ENCODE measurements around the gene SOX11.

Gene SOX11

DNA sequence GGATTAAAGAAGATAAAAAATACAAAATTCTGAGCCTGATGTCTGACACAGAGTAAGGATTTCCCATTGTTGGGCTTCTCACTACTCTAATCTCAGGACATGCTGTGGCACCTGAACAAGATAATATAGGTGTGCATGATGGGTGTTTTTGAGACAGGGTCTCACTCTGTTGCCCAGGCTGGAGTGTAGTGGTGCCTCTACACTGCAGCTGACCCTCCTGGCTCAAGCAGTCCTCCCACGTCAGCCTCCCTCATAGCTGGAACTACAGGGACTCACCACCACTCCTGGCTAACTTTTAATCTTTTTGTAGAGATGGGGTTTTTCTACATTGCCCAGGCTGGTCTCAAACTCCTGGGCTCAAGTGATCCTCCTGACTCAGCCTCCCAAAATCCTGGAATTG is 32.9 kb downstream of the SOX11 start:
- no peak for DNase-seq

DNA sequence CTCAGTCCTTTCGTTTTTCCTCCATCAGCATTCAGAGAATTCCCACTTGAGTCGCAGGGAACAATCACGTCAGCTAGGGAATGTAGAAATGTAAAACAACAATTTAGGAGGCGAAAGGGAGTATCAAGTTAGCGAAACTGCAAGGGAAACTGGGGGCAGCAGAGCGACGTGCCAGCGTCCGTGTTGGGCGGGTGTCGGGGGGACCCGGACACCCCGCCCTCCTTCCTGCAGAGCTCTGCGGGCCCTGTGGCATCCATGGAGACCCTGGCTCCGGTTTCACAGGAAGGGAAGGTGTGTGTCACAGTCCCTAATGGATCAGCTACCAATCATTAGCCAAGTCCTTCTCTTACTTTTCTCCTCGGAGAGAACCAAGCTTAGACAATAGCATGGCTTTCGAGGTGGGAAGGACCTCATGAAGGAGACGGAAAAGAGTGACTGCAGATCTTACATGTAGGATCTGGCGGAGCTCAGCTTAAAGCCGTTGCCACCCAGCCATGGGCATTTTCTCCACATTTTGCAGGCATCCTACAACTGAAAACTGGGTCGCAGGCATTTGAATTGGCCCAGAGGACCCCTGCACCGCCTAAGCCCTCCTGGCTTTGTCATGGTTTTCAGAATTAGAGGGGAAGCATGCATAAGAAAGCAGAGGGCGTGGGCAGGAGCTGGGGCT is 33.7 kb downstream of the SOX11 start:
- no peak for DNase-seq

- no peak for DNase-seq
Measured at GRCh38 chr2:5727235-5727634, 35.1 kb downstream of the SOX11 start.

GRCh38 chr2:5729416-5729815 is 37.2 kb downstream of the SOX11 start:
- no peak for DNase-seq

DNA sequence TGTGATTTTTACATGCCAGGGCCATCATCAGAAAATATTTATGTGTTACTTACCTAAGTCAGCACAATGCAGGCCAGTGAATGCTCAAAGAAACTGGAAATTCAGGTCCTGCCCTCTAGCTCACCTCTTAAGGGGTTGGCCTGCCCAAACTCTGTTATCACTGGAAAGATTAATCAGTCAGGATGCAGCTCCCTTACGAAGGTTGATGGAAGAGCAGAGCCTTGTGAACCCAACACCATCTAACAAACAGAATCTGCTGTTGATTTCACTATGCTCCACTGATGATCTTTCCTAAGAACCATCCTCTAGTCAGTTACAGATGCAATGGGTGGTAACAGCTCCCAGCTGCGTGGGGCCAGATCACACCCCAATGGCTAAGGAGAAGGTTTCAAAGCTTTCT is 38.2 kb downstream of the SOX11 start:
- no peak for DNase-seq

GRCh38 chr2:5734859-5735520 is 42.8 kb downstream of the SOX11 start:
- no peak for DNase-seq

GRCh38 chr2:5735521-5735861 is 43.3 kb downstream of the SOX11 start:
- no peak for DNase-seq

GRCh38 chr2:5736050-5736449 is 43.9 kb downstream of the SOX11 start:
- DNase-seq = no peak

DNA sequence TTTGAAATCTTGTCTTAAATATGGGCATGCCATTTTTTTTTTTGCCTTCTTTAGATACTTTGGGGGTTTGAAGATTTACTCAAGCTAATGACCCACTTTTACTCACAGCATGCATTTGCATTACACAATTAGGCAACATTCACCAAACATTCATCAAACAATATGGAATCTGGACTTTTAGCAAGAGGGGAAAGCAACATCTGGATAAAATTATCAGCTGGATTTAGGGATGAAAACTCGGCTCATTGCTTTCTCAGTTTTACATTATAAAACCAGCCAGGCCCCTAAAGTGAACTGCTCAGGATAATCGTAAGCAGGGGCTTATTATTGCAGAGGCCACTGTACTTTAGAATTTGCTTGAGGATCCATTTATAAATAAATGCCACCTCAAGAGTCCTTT is 44.7 kb downstream of the SOX11 start:
- DNase-seq = no peak

- DNase-seq = no peak
Measured at GRCh38 chr2:5740053-5740452, 47.9 kb downstream of the SOX11 start.

DNA sequence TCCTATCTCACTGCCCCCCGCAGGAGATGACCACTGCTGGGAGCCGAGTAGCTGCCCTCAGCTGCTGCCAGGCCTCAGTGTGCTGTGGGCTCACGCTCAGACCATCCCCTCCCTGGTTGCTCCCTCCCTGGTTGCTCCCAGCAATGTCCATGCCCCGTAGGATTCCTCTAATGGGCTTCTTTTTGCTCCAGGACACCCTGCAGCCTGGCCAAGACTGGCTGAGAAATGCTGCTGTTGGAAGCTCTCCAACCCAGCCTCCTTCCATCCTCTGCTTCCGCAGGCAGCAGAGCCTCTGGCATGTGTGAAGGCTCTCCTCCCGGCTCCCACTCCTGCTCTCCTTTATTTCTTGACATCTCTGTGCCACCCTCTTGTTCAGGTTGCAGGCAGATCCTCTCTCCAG is 48.6 kb downstream of the SOX11 start:
- DNase-seq = no peak

- no peak for DNase-seq
Measured at GRCh38 chr2:5741242-5741641, 49.1 kb downstream of the SOX11 start.

GRCh38 chr2:5742126-5742525 is 49.9 kb downstream of the SOX11 start:
- DNase-seq = no peak

GRCh38 chr2:5748391-5748790 is 56.2 kb downstream of the SOX11 start:
- no peak for DNase-seq

GRCh38 chr2:5748946-5749345 is 56.8 kb downstream of the SOX11 start:
- no peak for DNase-seq

GRCh38 chr2:5749347-5749746 is 57.2 kb downstream of the SOX11 start:
- DNase-seq = no peak
